Peyer's patch (tissue), 4 donors: ENCODE measurements around the gene SLC7A11.

Experiments
- CTCF ChIP-seq, 6 experiments: fragments of 450-650 bp in 4 of 6; fragments of 200-600 bp in 2 of 6; sonication (generic) in 1 of 6; IDR thresholded peaks; one replicate each; pipeline ENCODE4 v1.5.1; 2017 to 2019; ENCODE audit warnings: antibody characterized with exemption in 6 of 6, mild to moderate bottlenecking in 3 of 6, moderate library complexity in 1 of 6
- POLR2A ChIP-seq, 2 donors: fragments of 450-650 bp; IDR thresholded peaks; one replicate each; pipeline ENCODE4 v1.5.1; 2017; ENCODE audit warnings: antibody characterized with exemption in 2 of 2, mild to moderate bottlenecking in 2 of 2, moderate library complexity in 2 of 2

GRCh38 chr4:138161351-138161750 is 80.8 kb downstream of the SLC7A11 start:
- TF ChIP-seq CTCF (IDR thresholded peaks at IDR 0.05) = no peak
- TF ChIP-seq POLR2A (IDR thresholded peaks at IDR 0.05) = no peak
